GM23338 (cell line): ENCODE measurements around the gene TMEM121. TPM values are rescaled to one million over a fixed set of nuclear protein-coding genes. Genes with fewer than 3 reads are reported as not detected.

Source experiments
- ATAC-seq: fragments of 200-7000 bp; cut with Tn5 transposase; 3 replicates; pipeline ENCODE4 v1.9.1; 2020
- DNase-seq: peaks from one replicate; pipeline ENCODE4 v3.0.0-alpha.2; 2015; ENCODE audit warnings: low spot score
- H2AFZ ChIP-seq: fragments of 200-600 bp; sonication (generic); 2 replicates; pipeline ENCODE4 v1.8.0; 2016; ENCODE audit warnings: antibody characterized with exemption, mild to moderate bottlenecking, moderate library complexity
- H3F3A ChIP-seq: fragments of 200-600 bp; sonication (generic); replicated peaks from 2 replicates; pipeline ENCODE4 v1.8.0; 2017; ENCODE audit warnings: antibody characterized with exemption, mixed run types, low read depth
- H3K27ac ChIP-seq: fragments of 200-600 bp; sonication (generic); 2 replicates; pipeline ENCODE4 v1.6.1; 2016; ENCODE audit warnings: low read depth
- H3K27me3 ChIP-seq: fragments of 200-600 bp; sonication (generic); 2 replicates; pipeline ENCODE4 v1.8.0; 2016; ENCODE audit warnings: mild to moderate bottlenecking, mixed run types, moderate library complexity; ENCODE audit not compliant: insufficient read depth
- H3K36me3 ChIP-seq: fragments of 200-600 bp; sonication (generic); 2 replicates; pipeline ENCODE4 v1.8.0; 2016; ENCODE audit warnings: mild to moderate bottlenecking; ENCODE audit not compliant: insufficient read depth
- H3K4me1 ChIP-seq: fragments of 200-600 bp; sonication (generic); 2 replicates; pipeline ENCODE4 v1.8.0; 2016; ENCODE audit warnings: mild to moderate bottlenecking, moderate library complexity; ENCODE audit not compliant: insufficient read depth
- H3K4me2 ChIP-seq: fragments of 200-600 bp; sonication (generic); 2 replicates; pipeline ENCODE4 v1.7.1; 2017; ENCODE audit warnings: mixed run types
- H3K4me3 ChIP-seq: fragments of 200-600 bp; sonication (generic); 2 replicates; pipeline ENCODE4 v1.6.1; 2016; ENCODE audit warnings: mixed run types
- H3K79me2 ChIP-seq: fragments of 200-600 bp; sonication (generic); replicated peaks from 2 replicates; pipeline ENCODE4 v1.8.0; 2017; ENCODE audit warnings: mild to moderate bottlenecking; ENCODE audit not compliant: insufficient read depth
- H3K9me2 ChIP-seq: fragments of 200-600 bp; sonication (generic); 2 replicates; pipeline ENCODE4 v1.8.0; 2017; ENCODE audit not compliant: insufficient read depth
- H4K20me1 ChIP-seq: fragments of 200-600 bp; sonication (generic); replicated peaks from 2 replicates; pipeline ENCODE4 v1.8.0; 2017; ENCODE audit warnings: mild to moderate bottlenecking; ENCODE audit not compliant: insufficient read depth
- H3K27ac Mint-ChIP-seq: 2 replicates; pipeline ENCODE4 v1.8.0; 2020; ENCODE audit warnings: inconsistent platforms, mild to moderate bottlenecking, moderate library complexity, mixed read lengths
- H3K27me3 Mint-ChIP-seq: 3 replicates; pipeline ENCODE4 v1.8.0; 2022; ENCODE audit warnings: low read depth, mild to moderate bottlenecking, moderate library complexity, mixed read lengths, inconsistent platforms; ENCODE audit not compliant: insufficient read depth, poor library complexity
- H3K36me3 Mint-ChIP-seq: 3 replicates; pipeline ENCODE4 v1.8.0; 2021; ENCODE audit warnings: low read depth, mild to moderate bottlenecking, inconsistent platforms, moderate library complexity, mixed read lengths
- H3K4me1 Mint-ChIP-seq: 3 replicates; pipeline ENCODE4 v1.8.0; 2020; ENCODE audit warnings: mild to moderate bottlenecking, inconsistent platforms, mixed read lengths
- H3K4me3 Mint-ChIP-seq: 3 replicates; pipeline ENCODE4 v1.8.0; 2021; ENCODE audit warnings: moderate library complexity, mild to moderate bottlenecking, inconsistent platforms, mixed read lengths
- H3K9me3 Mint-ChIP-seq: 3 replicates; pipeline ENCODE4 v1.8.0; 2020; ENCODE audit warnings: moderate library complexity, mild to moderate bottlenecking, inconsistent platforms, mixed read lengths
- CREB1 ChIP-seq: fragments of 250-450 bp; sonication (Bioruptor Pico); IDR thresholded peaks from 2 replicates; pipeline ENCODE4 v1.5.0; 2020; ENCODE audit warnings: low read depth, mild to moderate bottlenecking, moderate library complexity
- EZH2 ChIP-seq: fragments of 200-600 bp; sonication (generic); IDR thresholded peaks from one replicate; pipeline ENCODE4 v1.8.0; 2017; ENCODE audit warnings: antibody characterized with exemption, mild to moderate bottlenecking, low read depth; ENCODE audit not compliant: unreplicated experiment
- EZH2phosphoT487 ChIP-seq: fragments of 200-600 bp; sonication (generic); IDR thresholded peaks from one replicate; pipeline ENCODE4 v1.8.1; 2018; ENCODE audit warnings: antibody characterized with exemption; ENCODE audit not compliant: unreplicated experiment
- JUNB ChIP-seq: IDR thresholded peaks from one replicate; pipeline ENCODE4 v1.6.1; 2016; ENCODE audit warnings: antibody characterized with exemption; ENCODE audit not compliant: unreplicated experiment
- NANOG ChIP-seq: IDR thresholded peaks from 2 replicates; pipeline ENCODE4 v1.6.1; 2016; ENCODE audit warnings: antibody characterized with exemption, borderline replicate concordance
- POLR2AphosphoS5 ChIP-seq: IDR thresholded peaks from 2 replicates; pipeline ENCODE4 v1.6.1; 2016; ENCODE audit warnings: antibody characterized with exemption, low read depth
- STAT1 ChIP-seq: IDR thresholded peaks from one replicate; pipeline ENCODE4 v1.6.1; 2016; ENCODE audit warnings: antibody characterized with exemption; ENCODE audit not compliant: unreplicated experiment
- ZNF114 ChIP-seq: fragments of 250-450 bp; sonication (Bioruptor Pico); IDR thresholded peaks from 2 replicates; pipeline ENCODE4 v1.5.0; 2020; ENCODE audit warnings: mild to moderate bottlenecking, moderate library complexity
- ZNF331 ChIP-seq: fragments of 250-450 bp; sonication (Bioruptor Pico); IDR thresholded peaks from 2 replicates; pipeline ENCODE4 v1.5.0; 2020; ENCODE audit warnings: low read depth, mild to moderate bottlenecking, moderate library complexity
- polyA plus RNA-seq: library from polyadenylated mRNA; unstranded; fragments of >200 nt; fragmentation: Nextera tagmentation; extraction: Ambion mirVana; gene quantifications from 2 replicates; pipeline ENCODE4 v1.2.1, GENCODE V29; 2016
- total RNA-seq: library from RNA; depleted of rRNA; stranded (reverse); fragments of >200 nt; shearing (Covaris generic); gene quantifications from 2 replicates; pipeline ENCODE4 v1.2.3, GENCODE V29; 2014
- TF ChIP-seq, protein P1 (sequence below), 2 experiments: fragments of 200-600 bp in 1 of 2; sonication (generic) in 1 of 2; conservative IDR thresholded peaks; 2 replicates each; pipeline versions ENCODE4 v1.5.1 to v1.6.1; 2016 to 2017; ENCODE audit warnings: antibody characterized with exemption in 2 of 2, low read depth in 2 of 2, mild to moderate bottlenecking in 2 of 2, moderate library complexity in 1 of 2
- TF ChIP-seq, protein P2 (sequence below): IDR thresholded peaks from 2 replicates; pipeline ENCODE4 v1.6.1; 2016; ENCODE audit warnings: antibody characterized with exemption
- TF ChIP-seq, protein P3 (sequence below): fragments of 250-450 bp; sonication (Bioruptor Pico); IDR thresholded peaks from 2 replicates; pipeline ENCODE4 v1.5.0; 2020; ENCODE audit warnings: mild to moderate bottlenecking, moderate library complexity
- TF ChIP-seq, protein P4 (sequence below): IDR thresholded peaks from one replicate; pipeline ENCODE4 v1.6.1; 2018; ENCODE audit warnings: antibody characterized with exemption; ENCODE audit not compliant: unreplicated experiment

Gene TMEM121
- total and polyA plus RNA-seq, 2 experiments from 2014 or later, result 0.13 to 1.3 TPM

DNA sequence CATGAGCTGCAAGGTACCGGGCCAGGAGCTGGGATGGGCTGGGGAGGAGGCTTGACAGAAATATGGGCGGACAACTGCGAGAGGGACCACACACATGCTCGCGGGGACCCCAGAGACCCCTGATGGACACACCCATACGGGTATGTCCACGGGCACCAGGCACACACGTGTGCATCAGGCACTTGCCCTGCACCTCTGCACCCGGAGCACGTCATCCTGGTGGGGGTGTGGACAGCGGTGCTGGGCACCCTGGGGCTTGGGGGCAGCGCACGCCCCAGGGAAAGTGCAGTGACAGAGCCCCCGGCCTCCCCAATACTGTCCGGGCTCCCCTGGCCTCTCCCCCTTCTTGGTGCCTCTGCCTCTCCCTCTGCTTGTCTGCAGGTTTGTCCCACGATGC, 41.4 kb upstream of the TMEM121 start:
- no peak overlapping the region for H3K4me2 ChIP-seq
- H3F3A ChIP-seq, result no peaks in the 10 kb centered on the region
- TF ChIP-seq EZH2phosphoT487 (no peak), STAT1 (no peak), ZNF114 (no peak), CREB1 (no peak), JUNB (no peak), POLR2AphosphoS5 (no peak), ZNF331 (no peak), NANOG (no peak), EZH2 (no peak)
- TF ChIP-seq, protein P1, sequence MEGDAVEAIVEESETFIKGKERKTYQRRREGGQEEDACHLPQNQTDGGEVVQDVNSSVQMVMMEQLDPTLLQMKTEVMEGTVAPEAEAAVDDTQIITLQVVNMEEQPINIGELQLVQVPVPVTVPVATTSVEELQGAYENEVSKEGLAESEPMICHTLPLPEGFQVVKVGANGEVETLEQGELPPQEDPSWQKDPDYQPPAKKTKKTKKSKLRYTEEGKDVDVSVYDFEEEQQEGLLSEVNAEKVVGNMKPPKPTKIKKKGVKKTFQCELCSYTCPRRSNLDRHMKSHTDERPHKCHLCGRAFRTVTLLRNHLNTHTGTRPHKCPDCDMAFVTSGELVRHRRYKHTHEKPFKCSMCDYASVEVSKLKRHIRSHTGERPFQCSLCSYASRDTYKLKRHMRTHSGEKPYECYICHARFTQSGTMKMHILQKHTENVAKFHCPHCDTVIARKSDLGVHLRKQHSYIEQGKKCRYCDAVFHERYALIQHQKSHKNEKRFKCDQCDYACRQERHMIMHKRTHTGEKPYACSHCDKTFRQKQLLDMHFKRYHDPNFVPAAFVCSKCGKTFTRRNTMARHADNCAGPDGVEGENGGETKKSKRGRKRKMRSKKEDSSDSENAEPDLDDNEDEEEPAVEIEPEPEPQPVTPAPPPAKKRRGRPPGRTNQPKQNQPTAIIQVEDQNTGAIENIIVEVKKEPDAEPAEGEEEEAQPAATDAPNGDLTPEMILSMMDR (conservative IDR thresholded peaks at IDR 0.05; ENCODE audit: low read depth in 2 of 2), result no peak
- TF ChIP-seq, protein P2, sequence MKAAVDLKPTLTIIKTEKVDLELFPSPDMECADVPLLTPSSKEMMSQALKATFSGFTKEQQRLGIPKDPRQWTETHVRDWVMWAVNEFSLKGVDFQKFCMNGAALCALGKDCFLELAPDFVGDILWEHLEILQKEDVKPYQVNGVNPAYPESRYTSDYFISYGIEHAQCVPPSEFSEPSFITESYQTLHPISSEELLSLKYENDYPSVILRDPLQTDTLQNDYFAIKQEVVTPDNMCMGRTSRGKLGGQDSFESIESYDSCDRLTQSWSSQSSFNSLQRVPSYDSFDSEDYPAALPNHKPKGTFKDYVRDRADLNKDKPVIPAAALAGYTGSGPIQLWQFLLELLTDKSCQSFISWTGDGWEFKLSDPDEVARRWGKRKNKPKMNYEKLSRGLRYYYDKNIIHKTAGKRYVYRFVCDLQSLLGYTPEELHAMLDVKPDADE, result no peak
- TF ChIP-seq, protein P3, sequence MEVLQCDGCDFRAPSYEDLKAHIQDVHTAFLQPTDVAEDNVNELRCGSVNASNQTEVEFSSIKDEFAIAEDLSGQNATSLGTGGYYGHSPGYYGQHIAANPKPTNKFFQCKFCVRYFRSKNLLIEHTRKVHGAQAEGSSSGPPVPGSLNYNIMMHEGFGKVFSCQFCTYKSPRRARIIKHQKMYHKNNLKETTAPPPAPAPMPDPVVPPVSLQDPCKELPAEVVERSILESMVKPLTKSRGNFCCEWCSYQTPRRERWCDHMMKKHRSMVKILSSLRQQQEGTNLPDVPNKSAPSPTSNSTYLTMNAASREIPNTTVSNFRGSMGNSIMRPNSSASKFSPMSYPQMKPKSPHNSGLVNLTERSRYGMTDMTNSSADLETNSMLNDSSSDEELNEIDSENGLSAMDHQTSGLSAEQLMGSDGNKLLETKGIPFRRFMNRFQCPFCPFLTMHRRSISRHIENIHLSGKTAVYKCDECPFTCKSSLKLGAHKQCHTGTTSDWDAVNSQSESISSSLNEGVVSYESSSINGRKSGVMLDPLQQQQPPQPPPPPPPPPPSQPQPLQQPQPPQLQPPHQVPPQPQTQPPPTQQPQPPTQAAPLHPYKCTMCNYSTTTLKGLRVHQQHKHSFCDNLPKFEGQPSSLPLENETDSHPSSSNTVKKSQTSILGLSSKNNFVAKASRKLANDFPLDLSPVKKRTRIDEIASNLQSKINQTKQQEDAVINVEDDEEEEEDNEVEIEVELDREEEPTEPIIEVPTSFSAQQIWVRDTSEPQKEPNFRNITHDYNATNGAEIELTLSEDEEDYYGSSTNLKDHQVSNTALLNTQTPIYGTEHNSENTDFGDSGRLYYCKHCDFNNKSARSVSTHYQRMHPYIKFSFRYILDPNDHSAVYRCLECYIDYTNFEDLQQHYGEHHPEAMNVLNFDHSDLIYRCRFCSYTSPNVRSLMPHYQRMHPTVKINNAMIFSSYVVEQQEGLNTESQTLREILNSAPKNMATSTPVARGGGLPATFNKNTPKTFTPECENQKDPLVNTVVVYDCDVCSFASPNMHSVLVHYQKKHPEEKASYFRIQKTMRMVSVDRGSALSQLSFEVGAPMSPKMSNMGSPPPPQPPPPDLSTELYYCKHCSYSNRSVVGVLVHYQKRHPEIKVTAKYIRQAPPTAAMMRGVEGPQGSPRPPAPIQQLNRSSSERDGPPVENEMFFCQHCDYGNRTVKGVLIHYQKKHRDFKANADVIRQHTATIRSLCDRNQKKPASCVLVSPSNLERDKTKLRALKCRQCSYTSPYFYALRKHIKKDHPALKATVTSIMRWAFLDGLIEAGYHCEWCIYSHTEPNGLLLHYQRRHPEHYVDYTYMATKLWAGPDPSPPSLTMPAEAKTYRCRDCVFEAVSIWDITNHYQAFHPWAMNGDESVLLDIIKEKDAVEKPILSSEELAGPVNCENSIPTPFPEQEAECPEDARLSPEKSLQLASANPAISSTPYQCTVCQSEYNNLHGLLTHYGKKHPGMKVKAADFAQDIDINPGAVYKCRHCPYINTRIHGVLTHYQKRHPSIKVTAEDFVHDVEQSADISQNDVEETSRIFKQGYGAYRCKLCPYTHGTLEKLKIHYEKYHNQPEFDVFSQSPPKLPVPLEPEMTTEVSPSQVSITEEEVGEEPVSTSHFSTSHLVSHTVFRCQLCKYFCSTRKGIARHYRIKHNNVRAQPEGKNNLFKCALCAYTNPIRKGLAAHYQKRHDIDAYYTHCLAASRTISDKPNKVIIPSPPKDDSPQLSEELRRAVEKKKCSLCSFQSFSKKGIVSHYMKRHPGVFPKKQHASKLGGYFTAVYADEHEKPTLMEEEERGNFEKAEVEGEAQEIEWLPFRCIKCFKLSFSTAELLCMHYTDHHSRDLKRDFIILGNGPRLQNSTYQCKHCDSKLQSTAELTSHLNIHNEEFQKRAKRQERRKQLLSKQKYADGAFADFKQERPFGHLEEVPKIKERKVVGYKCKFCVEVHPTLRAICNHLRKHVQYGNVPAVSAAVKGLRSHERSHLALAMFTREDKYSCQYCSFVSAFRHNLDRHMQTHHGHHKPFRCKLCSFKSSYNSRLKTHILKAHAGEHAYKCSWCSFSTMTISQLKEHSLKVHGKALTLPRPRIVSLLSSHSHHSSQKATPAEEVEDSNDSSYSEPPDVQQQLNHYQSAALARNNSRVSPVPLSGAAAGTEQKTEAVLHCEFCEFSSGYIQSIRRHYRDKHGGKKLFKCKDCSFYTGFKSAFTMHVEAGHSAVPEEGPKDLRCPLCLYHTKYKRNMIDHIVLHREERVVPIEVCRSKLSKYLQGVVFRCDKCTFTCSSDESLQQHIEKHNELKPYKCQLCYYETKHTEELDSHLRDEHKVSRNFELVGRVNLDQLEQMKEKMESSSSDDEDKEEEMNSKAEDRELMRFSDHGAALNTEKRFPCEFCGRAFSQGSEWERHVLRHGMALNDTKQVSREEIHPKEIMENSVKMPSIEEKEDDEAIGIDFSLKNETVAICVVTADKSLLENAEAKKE, result no peak
- TF ChIP-seq, protein P4, sequence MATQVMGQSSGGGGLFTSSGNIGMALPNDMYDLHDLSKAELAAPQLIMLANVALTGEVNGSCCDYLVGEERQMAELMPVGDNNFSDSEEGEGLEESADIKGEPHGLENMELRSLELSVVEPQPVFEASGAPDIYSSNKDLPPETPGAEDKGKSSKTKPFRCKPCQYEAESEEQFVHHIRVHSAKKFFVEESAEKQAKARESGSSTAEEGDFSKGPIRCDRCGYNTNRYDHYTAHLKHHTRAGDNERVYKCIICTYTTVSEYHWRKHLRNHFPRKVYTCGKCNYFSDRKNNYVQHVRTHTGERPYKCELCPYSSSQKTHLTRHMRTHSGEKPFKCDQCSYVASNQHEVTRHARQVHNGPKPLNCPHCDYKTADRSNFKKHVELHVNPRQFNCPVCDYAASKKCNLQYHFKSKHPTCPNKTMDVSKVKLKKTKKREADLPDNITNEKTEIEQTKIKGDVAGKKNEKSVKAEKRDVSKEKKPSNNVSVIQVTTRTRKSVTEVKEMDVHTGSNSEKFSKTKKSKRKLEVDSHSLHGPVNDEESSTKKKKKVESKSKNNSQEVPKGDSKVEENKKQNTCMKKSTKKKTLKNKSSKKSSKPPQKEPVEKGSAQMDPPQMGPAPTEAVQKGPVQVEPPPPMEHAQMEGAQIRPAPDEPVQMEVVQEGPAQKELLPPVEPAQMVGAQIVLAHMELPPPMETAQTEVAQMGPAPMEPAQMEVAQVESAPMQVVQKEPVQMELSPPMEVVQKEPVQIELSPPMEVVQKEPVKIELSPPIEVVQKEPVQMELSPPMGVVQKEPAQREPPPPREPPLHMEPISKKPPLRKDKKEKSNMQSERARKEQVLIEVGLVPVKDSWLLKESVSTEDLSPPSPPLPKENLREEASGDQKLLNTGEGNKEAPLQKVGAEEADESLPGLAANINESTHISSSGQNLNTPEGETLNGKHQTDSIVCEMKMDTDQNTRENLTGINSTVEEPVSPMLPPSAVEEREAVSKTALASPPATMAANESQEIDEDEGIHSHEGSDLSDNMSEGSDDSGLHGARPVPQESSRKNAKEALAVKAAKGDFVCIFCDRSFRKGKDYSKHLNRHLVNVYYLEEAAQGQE, result no peak
- H3K9me3 Mint-ChIP-seq, result no peaks in the 10 kb centered on the region
- H3K36me3 Mint-ChIP-seq, result no peaks in the 10 kb centered on the region
- H3K27ac Mint-ChIP-seq, result no peak overlapping the region
- DNase-seq (no peak), ATAC-seq (no peak)
- no peaks in the 10 kb centered on the region for H3K9me2 ChIP-seq
- no peaks in the 10 kb centered on the region for H3K79me2 ChIP-seq
- H2AFZ ChIP-seq, result no peak overlapping the region
- peaks cover 72% of the 10 kb centered on the region for H3K27me3 Mint-ChIP-seq
- no peak overlapping the region for H3K27ac ChIP-seq
- no peak overlapping the region for H3K4me3 ChIP-seq
- no peaks in the 10 kb centered on the region for H4K20me1 ChIP-seq
- H3K4me1 Mint-ChIP-seq, result peaks cover 16% of the 10 kb centered on the region; the same call in 2 of the 3 replicates
- H3K36me3 ChIP-seq, result no peaks in the 10 kb centered on the region
- H3K4me1 ChIP-seq, result peaks cover 12% of the 10 kb centered on the region; the same call in 1 of the 2 replicates
- no peak overlapping the region for H3K4me3 Mint-ChIP-seq
- peaks cover 94% of the 10 kb centered on the region for H3K27me3 ChIP-seq
